HG03460 (cell line): ENCODE results near the gene GNAQ.
"Not testable (repeated sequence)": the region's sequence is repeated elsewhere in the genome, so short reads cannot be mapped to it uniquely, and the experiment has no call there.

Experiments used
- ATAC-seq: cut with Tn5 transposase; IDR thresholded peaks from one replicate; pipeline ENCODE4 v1.9.1; 2021; ENCODE audit not compliant: unreplicated experiment

Gene GNAQ

DNA sequence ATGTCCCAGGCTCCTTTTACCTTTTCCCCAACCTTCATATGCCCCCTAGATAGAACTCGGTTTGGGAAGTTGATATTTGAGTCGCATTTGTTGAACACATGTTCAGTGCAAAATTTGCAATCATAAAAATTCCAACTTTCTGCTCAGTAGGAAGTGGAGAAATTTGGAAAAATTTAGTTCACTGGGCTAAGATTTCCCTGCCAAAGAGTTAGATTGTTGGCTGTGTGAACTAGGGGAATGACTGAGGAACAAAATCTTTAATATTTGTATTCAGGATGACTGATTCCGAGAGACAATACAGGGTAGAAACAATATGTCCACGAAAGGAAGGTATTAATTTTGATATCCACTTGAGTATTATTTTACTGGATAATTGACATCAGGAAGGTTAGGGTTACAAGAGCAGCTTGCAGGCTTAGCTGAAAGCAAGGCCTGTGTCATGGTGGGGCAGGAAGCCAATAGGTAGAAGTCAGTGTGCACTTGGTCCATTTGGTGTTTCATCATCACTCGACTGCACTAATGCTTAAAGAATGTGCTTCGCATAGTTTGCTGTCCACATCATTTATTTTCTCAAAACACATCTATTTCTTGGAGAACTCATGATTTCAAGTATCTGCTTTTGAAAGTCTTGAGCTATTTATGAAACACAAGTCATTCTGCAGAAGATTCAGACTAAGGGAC is 324.1 kb downstream of the GNAQ start:
- ATAC-seq = no peak

DNA sequence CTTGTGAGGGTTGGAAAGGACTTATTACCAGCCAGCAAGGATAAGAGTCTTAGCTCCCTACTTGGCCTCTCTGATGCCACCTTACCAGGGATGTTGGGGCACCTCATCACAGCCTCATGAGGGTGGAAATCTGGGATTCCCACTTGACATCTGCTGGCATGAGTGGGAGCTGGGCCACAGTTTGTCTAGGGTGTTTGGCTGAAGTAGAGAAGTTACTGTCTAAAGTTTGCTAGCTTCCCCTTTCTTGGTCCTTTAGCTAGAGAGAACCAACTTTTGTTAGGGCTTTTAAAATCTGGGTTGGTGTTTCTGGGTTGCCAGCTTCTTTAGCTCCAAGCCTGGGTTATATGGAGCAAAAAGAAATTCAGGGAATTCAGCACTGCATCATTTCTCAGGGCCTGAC is 326.0 kb downstream of the GNAQ start:
- no peak for ATAC-seq

DNA sequence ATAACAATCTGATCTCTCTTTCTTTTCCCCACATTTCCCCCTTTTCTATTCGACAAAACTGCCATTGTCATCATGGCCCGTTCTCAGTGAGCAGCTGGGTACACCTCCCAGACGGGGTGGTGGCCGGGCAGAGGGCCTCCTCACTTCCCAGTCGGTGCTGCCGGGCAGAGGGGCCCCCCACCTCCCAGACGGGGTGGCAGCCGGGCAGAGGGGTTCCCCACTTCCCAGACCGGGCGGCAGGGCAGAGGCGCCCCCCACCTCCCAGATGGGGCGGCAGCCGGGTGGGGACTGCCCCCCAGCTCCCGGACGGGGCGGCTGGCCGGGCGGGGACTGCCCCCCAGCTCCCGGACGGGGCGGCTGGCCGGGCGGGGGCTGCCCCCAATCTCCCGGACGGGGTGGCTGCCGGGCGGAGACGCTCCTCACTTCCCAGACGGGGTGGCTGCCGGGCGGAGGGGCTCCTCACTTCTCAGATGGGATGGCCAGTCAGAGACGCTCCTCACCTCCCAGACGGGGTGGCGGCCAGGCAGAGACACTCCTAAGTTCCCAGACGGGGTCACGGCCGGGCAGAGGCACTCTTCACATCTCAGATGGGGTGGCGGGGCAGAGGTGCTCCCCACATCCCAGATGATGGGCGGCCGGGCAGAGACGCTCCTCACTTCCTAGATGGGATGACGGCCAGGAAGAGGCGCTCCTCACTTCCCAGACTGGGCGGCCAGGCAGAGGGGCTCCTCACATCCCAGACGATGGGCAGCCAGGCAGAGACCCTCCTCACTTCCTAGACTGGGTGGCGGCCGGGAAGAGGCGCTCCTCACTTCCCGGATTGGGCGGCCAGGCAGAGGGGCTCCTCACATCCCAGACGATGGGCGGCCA is 328.9 kb downstream of the GNAQ start:
- not testable (repeated sequence) for ATAC-seq

DNA sequence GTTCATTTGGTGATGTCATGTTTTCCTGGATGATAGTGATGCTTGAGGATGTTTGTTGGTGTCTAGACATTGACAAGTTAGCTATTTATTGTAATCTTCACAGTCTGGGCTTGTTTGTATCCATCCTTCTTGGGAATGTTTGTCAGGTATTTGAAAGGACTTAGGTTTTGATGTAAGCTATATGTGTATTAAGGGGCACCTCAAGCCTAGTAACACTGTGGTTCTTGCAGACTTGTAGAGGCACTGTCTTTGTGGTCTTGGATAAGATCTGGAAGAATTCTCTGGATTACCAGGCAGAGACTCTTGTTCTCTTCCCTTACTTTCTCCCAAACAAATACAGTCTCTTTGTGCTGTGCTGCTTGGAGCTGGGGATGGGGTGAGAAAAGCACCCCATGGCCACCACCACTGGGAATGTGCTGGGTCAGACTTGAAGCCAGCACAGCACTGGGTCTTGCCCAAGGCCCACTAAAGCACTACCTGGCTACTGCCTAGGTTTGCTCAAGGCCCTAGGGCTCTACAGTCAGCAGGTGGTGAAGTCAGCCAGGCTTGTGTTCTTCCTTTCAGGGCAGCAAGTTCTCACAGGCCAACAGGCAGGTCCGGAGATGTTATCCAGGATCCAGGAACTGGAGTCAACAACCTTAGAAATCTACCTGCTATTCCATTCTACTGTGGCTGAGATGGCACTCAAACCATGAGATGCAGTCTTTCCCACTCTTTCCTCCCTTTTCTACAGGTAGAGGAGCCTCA is 334.2 kb downstream of the GNAQ start:
- no peak for ATAC-seq

DNA sequence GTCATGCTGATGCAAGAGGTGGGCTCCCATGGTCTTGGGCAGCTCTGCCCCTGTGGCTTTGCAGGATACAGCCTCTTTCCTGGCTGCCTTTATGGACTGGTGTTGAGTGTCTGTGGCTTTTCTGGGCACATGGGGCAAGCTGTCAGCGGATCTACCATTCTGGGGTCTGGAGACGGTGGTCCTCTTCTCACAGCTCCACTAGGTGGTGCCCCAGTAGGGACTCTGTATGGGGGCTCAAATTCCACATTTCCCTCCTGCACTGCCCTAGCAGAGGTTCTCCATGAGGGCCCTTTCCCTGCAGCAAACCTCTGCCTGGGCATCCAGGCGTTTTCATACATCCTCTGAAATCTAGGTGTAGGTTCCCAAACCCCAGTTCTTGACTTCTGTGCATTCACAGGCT is 340.9 kb downstream of the GNAQ start:
- not testable (repeated sequence) for ATAC-seq

DNA sequence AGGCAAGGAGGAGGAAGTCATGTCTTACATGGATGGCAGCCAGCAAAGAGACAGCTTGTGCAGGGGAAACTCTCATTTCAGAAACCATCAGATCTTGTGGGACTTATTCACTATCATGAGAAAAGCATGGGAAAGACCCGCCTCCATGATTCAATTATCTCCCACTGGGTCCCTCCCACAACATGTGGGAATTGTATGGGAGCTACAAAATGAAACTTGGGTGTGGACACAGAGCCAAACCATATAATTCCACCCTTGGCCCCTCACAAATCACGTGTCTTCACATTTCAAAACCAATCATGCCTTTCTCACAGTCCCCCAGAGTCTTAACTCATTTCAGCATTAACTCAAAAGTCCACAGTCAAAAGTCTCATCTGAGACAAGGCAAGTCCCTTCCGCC is 341.5 kb downstream of the GNAQ start:
- not testable (repeated sequence) for ATAC-seq

DNA sequence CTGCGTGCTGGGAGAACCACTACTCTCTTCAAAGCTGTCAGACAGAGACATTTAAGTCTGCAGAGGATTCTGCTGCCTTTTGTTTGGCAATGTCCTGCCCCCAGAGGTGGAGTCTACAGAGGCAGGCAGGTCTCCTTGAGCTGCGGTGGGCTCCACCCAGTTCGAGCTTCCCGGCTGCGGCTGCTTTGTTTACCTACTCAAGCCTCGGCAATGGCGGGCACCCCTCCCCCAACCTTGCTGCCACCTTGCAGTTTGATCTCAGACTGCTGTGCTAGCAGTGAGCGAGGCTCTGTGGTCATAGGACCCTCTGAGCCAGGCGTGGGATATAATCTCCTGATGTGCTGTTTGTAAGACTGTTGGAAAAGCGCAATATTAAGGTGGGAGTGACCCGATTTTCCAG is 343.9 kb downstream of the GNAQ start:
- not testable (repeated sequence) for ATAC-seq

DNA sequence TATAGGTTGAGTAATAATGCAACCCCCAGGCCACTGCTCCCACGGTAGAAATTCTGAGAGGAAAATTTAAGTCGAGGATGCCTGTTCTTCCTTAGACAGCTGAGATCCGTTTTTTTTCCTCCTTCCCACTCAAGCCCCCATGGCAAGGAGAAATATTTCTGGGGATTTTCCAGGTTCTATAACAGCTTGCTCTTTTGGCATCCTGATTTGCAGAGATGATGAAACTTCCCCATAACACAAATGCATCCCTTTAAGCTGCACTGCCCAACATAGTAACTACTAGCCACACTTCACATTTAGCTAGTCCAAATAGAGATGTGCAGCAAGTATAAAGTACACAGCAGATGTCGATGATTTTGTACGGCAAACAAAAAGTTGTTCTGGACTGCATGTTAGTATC is 351.0 kb downstream of the GNAQ start:
- no peak for ATAC-seq

DNA sequence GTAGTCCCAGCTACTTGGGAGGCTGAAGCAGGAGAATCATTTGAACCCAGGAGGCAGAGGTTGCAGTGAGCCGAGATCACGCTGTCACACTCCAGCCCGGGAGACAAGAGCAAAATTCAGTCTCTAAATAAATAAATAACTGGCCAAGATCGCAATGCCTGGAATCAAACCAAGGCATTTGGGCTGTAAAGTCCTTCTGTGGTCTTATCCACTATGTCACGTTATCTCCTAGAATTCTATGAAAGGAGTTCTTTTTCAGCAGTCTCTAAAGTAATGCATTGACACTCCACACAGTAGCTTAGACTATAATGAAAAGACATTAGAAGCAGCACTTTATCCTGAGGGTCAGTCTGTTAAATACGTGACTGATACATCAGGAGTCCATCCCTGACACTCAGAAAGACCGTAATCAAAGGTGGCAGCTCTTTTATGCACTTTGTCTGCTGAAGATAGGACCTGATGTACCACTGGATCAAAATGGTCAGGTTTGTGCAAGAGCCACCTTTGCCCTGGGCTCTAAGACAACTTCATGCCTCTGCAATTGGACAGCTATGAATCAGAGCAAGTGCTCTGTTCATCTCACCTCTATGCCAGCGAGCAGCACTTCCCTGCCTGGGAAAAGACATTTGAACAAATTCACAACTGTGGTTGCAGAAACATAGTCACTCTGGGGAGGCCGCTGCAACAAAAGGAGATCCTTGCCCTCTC is 351.8 kb downstream of the GNAQ start:
- no peak for ATAC-seq

DNA sequence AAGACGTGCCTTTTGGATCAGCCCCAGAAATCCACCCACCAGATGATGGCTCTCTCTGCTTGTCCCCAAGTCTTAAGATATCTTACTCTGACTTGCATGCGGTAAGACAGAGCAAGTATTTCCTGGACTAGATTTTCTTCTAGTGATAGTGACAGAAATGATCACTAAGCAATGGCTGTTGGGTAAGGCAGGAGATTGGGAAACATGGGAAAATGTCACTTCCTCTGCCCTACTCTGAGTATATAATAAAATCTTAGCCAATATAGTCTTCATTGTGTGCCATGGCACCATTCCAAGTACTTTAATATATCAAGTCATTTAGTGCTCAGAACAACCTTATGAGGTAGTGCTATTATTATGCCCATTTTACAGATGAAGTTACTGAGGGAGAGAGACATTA is 352.5 kb downstream of the GNAQ start:
- no peak for ATAC-seq

DNA sequence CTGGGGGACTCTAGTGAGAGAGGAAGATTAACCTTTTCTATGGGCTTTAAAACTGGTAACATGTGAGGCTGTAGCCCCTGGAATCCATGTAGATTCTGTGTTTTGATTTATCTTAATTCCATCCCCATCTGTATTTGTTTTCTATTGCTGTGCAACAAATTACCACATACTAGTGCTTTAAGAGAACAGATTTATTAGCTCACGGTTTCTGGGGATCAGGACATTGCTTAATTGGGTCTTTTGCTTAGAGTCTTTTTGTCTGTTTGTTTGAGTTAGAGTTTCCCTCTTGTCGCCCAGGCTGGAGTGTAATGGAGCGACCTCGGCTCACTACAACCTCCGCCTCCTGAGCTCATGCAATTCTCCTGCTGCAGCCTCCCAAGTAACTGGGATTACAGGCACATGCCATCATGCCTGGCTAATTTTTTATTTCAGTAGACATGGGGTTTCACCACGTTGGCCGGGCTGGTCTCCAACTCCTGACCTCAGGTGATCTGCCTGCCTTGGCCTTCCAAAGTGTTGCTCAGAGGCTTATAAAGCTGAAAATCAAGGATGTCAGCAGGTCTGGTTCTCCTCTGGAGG is 353.6 kb downstream of the GNAQ start:
- ATAC-seq = no peak

DNA sequence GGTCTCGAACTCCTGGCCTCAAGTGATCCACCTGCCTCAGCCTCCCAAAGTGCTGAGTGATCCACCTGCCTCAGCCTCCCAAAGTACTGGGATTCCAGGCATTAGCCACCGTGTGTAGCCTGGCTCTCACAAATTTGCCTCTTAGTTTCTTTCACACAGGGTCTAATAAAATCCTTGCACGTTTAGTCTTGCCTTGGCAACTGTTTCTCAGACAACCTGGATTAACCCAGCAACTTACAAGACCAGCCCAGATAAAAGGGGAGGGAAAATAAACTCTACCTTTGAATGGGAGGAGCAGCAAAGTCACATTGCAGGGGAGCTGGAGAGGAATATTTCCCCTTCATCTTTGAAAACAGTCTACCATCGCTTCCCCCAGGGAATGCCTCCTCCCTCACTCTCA is 354.2 kb downstream of the GNAQ start:
- ATAC-seq = no peak

DNA sequence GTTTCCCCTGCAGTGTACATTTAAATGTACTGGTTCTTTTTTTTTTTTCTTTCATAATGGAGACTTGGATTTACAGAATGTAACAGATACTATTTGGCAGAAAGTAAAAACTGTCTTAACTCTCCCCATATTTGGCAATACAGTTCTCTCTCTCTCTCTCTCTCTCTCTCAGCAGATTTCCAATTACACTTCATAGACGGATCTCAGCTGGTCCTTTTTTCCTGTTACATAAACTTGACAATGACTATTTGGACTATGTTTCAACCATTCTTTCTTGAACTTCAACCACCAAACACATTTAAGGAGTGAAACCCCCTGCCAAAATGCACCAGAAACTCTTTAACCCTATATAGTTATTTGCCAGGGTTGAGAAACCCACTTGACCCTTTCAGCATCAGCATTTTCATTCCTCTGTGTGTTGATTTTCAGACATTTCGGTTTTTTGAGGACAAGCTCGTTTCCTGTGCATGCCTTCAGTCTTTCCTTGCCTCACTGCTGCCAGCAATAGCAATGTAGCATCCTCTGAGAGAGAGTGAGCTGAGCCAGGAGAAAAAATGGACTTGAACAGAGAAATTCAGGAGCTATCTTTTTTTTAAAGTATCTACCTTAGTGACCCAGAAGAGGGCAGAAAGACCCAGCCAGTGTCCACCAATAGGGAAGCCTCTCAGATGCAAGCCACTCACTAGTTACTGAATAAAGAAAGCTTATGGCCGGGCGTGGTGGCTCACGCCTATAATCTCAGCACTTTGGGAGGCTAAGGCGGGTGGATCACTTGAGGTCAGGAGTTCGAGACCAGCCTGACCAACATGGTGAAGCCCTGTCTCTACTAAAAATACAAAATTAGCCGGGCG is 357.4 kb downstream of the GNAQ start:
- no peak for ATAC-seq

DNA sequence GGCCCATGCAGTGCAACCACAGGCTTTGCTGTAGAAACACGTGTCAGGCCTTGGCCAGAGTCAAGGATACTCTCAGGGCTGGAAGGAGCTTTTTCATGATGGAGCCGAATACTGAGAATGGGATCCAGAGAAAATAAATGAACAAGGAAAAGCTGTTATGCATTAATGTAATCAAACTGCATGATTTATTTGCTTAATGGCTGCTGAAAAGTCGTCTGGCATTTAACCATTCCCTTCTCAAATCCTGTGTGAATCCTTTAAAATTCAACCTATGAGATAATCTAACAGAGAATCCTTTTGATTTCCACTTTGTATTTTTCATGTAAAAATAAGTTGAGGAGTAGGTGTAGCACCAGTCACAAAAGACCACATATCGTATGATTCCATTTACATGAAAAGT is 359.4 kb downstream of the GNAQ start:
- ATAC-seq = no peak

DNA sequence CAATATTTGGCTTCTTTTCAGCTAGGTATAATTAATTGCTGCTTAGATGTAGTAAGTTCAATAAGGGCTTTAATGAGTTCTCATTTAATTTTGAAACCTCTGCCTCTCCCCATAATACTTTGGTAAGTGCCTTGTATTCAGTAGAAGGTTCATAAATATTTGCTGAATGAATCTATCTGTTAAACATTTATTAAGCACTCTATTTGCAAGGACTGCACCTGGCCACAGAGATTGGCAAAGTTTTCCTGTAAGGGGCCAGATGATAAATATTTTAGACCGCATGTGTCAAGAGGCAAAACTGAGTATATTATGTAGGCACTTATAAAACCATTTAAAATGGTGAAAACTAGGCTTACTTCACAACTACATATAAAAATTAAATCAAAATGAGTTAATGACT is 364.5 kb downstream of the GNAQ start:
- ATAC-seq = no peak
